Measurements from ENCODE around the gene SPHK2.
"Not testable (repeated sequence)": the region's sequence is repeated elsewhere in the genome, so short reads cannot be mapped to it uniquely, and the experiment has no call there.

The SPHK2 gene

DNA sequence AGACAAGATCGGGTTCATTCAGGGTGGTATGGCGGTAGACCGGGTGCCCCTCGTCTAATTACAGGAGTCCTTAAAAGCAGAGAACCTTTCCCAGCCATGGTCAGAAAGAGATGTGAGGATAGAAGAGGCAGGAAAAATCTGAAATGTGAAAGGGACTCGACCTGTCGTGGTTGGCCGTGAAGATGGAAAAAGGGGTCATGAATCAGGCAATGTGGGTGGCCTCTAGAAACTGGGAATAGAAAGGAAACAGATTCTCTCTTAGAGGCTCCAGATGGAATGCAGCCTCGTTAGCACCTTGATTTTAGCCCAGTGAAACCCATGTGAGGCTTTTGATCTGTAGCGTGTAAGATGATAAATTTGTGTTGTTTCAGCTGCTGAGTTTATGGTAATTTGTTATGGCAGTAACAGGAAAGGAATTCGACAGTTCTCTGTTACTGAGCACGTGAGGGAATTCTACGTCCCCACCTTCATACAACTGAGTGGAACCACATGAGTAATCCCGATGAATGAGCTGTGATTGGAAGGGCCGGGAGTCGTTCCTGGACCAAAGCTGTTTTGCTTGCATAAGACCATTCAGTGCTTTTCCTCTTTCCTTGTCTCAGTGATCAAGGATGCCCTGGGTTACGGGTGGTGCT is 37.7 kb downstream of the SPHK2 start:
- in situ Hi-C loops (cut with HindIII; ENCODE audit: low sequenced_read_pairs) = no loop called here

DNA sequence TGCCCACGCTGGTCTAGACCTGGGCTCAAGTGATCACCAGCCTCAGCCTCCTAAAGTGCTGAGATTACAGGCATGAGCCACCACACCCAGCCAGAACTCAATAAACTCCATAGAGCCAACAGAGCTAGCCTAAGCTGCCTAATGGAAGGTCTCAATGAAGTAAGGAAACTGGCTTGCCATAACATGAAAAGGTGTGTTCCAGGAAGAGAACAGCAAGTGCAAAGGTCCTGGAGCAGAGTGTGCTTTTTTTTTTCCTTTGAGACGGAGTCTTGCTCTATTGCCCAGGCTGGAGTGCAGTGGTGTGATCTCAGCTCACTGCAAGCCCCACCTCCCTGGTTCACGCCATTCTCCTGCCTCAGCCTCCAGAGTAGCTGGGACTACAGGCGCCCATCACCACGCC is 38.5 kb downstream of the SPHK2 start:
- in situ Hi-C loops (cut with HindIII; ENCODE audit: low sequenced_read_pairs) = not testable (repeated sequence)

DNA sequence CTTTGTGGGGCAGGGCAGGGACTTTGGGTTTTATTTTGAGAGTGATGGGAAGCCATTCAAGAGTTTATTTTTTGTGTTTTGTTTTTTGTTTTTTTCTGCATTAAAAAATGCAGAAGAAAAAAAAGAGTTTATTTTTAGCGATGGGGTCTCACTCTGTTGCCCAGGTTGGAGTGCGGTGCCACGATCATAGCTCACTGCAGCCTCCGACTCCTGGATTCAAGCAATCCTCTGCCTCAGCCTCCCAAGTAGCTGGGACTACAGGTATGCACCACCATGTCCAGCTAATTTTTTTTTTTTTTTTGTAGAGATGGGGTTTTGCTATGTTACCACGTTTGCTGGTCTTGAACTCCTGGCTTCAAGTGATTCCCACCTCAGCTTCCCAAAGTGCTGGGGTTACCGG is 39.2 kb downstream of the SPHK2 start:
- in situ Hi-C loops (cut with HindIII; ENCODE audit: low sequenced_read_pairs) = no loop called here

DNA sequence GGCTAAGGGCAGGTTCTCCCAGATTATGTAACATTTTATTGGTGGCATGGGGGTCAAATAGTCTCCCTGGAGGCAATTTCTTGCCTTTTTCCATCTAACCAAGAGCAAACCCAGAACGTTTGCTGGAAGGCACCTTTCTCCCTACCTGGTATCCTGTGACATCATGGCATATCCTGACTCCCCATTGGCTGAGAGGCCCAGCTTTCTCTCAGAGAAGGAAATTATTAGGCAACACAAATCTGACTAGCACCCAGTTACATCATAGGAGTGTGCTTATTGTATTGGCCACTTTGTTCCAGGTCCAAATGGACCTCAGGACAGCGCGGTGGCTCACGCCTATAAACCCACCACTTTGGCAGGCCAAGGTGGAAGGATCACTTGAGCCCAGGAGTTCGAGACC is 40.5 kb downstream of the SPHK2 start:
- in situ Hi-C loops (cut with HindIII; ENCODE audit: low sequenced_read_pairs) = no loop called here

DNA sequence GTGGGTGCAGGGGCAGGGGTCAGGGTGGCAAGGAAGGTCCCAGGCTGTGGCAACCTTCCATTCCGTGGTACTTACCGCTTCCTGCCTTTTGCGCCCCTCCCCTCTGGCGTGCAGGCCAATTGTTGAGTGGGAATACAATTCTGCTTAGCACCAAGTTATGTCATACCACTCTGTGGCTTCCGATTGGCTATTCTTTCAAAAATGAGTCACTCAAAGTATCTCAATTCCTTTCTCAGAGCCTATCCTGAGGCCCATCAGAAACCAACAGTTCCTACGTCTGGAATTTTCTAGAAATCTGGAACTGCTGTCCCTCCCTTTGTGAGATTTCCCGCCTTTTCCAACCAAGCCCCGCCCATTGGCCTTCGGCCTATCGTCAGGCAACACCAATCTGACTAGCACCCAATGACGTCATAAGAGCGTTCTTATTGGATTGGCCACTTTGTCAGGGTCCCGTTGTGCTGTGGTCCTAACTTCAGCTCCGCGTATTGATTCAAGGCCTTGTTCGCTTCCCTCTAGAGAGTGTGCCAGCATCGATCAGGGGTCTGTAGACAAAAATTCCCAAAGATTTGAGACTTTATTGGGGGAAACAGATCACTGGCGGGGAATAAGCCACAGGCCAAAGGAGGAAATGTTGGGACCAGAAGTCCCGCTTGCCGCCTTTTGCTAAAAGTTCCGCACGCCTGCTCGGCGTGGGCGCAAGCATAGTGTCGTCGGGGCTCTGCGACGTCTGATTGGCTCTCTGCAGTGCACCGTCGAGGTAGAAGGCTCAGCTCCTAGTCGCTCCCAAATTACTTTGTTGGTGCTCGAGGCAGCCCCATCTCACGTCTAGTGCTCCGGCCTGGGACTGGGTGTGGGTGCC is 41.8 kb downstream of the SPHK2 start:
- in situ Hi-C loops (cut with HindIII; ENCODE audit: low sequenced_read_pairs) = no loop called here

DNA sequence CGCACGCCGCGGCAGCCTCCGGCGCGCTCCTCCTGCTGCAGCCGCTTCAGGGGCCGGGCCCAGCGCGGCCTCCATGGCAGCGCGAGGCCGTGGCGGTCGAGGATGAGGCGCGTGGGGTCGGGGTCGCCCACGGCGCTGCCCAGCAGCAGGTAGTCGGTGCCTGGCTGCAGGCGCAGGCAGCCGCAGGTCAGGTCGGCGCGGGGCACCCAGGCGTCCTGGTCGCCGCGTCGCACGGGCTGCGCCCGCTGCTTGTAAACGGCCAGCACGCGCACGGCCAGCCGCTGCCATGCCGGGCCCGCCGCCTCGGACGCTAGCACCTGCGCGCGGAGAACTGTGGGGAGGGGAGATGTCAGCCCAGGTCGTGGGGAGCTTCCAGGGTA is 42.4 kb downstream of the SPHK2 start:
- in situ Hi-C loops (cut with HindIII; ENCODE audit: low sequenced_read_pairs) = no loop called here

DNA sequence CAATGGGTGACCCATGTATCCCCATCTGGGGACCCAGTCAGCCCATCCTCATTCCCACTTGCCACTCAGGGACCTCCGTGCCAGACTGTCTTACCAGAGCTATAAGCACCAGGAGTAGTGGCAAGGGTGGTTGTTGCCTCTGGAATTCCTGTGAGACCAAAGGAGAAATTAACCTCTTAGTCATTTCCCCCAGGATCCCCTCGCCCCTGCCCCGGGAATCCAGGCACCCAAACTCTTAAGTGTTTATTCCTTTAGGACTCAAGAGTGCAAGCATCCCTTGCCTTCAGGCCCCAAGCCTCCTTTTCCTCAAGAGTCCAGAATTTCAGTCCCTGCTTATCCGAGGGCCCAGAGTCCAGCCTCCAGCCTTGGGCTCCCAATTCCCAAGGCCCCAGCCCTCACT is 44.4 kb downstream of the SPHK2 start:
- in situ Hi-C loops (cut with HindIII; ENCODE audit: low sequenced_read_pairs) = no loop called here

DNA sequence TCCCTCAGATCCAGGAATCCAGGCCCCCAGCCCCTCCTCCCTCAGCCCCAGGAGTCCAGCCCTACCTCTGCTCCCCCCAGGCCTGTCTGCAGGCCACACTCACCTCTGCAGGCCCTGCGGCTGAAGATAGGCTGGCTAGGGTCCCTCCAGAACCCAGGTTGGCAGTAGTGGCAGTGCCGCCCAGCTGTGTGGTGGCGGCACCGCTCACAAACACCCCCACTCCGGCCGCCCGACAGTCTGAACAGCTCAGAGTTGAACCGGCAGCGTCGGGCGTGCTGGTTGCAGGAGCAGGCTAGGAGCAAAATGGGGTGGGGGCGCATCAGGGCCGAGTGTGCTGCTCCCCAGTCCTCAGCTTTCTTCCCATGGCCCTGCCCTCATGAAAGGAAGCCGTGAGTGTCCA is 45.2 kb downstream of the SPHK2 start:
- in situ Hi-C loops (cut with HindIII; ENCODE audit: low sequenced_read_pairs) = no loop called here

DNA sequence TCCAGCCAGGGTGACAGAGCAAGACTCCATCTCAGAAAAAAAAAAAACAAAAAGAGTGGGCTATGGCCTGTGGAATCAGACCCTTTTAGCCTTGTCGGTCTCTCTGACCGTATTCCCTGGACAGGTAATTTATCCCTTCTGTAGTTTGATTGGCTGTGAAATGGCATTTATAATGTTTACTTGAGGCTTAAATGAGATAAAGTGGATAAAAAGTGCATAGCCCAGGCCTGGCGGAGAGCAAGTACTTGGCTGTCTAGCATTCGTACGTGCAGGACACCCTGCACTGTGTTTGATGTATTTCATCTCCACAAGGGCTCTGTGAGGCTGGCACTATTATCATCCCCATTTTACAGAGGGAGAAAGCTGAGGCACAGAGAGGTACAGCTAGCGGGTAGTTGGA is 46.5 kb downstream of the SPHK2 start:
- in situ Hi-C loops (cut with HindIII; ENCODE audit: low sequenced_read_pairs) = no loop called here

DNA sequence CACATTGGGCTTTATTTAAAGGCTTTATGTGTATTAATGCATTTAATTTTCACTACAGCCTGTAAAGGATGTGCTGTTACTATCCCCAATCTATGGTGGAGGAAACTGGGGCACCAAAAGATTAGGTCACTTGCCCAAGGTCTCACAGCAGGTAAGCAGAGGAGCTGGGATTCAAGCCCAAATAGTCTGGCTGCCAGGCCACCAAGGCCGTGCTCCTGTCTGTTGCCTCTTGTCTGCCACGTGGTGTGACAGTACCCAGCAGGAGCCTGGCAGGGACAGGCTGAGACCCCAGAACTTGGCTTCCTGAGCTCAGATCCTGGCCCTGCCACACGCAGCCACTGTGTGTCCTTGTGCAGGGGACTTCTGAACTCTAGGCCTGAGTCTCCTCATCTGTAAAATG is 49.0 kb downstream of the SPHK2 start:
- in situ Hi-C loops (cut with HindIII; ENCODE audit: low sequenced_read_pairs) = no loop called here

DNA sequence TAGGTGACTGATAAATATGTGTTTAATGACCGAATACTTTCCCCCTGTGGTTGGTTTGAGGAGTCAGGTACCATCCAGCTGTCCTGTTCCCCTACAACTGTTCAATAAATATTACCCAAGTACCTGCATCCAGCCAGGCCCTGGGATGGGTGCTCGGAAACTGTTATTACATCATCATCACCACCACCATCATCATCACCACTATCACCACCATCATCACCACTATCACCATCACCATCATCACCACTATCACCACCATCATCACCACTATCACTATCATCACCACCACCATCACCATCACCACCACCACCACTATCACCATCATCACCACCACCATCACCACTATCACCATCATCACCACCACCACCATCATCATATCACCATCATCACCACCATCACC is 49.5 kb downstream of the SPHK2 start:
- in situ Hi-C loops (cut with HindIII; ENCODE audit: low sequenced_read_pairs) = no loop called here

DNA sequence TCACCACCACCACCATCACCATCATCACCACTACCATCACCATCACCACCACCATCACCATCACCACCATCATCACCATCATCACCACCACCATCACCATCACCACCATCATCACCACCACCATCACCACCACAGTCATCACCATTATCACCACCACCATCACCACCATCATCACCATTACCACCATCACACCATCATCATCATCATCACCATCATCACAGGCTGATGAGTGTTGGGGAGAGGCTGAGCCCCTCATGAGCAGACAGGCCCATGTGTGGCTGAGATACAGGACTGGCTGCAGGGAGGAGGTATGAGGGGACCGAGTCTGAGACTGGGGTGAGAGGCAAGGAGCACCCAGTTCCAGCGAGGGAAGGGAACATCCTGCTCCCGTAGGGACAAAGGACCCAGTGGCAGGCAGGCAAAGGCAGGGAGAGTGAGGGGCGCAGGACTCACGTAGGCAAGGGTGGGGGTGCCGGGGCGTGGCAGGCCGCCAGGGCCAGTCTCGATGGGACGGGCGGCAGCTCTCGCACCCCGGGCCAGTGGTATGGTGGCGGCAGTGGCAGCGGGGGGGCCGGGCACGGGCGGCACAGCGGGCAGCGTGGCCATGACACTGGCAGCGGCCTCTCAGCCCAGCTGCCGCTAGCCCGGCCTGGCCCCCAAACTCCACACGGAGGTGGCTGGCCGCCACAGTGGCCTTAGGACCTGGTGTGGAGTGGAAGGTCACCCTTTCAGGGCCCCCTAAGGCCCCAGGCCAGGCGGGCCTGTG is 50.8 kb downstream of the SPHK2 start:
- in situ Hi-C loops (cut with HindIII; ENCODE audit: low sequenced_read_pairs) = no loop called here

DNA sequence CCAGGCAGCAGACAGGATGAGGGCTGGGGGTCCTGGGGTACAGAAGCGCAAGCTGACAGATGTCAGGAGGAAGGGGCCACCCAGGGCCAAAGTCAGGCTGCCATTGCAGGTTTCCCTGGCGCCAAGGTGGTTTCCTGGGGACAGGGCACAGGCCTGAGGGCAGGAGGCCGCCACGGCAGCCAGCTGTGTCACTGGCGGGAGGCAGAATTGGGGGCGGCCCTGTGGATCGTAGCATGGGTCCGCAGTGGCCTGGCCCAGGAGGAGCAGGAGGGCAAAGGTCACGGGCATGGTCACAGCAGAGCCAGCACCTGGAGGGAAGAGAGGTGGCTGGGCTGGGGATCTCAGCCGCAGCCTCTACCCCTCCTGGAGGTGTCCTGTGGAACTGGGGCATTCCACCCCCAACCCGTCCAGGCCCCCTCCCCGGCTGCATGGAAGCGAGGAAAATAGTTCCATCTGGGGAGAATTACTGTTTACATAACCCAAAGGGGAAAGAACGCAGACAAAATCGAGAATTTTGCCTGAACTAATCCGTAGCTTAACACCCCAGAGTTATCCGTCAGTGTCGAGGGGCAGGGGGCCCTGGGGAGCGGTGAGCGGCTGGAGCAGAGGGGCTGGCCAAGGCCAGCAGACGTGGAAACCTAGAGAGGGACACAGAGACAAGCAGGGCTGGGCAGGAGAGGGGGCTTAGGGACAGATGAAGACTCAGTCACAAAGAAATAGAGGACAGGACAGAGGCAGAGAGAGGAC is 51.6 kb downstream of the SPHK2 start:
- in situ Hi-C loops (cut with HindIII; ENCODE audit: low sequenced_read_pairs) = no loop called here

DNA sequence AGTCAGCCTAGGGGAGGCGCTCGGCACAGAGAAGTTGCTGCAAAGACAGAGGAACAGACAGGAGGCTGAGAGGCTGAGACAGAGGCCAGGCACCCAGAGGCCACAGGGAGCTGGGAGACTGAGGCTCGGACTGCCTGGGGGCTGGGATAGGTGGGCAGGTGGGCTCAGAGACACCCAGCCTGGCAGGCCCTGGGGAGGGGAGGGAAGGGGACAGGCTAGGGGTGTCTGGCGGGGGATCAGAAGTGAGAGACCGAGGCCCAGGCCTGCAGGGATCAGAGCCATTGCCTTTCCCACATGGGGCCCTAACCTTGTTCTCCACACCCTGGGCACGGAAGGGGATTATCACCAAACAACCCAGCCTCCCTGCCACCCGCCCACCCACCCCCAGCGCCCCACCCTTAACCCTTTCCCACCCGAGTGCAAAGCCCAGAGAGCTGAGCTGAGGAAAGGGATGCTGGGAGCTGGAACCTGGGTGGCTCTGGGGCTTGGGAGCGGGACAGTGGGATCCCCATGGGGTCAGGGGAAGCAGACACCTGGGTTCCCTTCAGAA is 52.2 kb downstream of the SPHK2 start:
- in situ Hi-C loops (cut with HindIII; ENCODE audit: low sequenced_read_pairs) = no loop called here

DNA sequence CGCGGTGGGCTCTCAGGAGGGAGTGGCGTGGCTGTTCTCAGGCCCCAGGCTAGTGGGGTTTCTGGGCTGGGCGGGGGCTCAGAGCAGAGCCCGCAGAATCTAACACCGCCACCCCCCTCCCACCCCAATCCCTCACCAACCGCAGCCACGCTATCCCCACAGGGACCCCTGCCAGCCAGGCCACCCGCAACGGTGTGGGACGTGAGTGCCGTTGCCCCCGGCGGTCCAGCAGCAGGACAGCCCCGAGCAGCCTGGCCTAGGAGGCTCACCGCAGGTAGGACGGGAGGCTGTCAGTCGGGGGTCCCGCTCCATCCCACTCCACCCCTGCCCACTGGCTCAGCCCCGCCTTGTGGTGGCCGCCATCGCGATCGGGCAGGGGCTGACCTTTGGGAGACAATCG is 53.7 kb downstream of the SPHK2 start, which contains the start of gene NTN5:
Gene NTN5, minus strand, starts transcription at position 24 of the 400 bp plus-strand sequence. CDS start 2,031 bp downstream, outside the sequence.
- in situ Hi-C loops (cut with HindIII; ENCODE audit: low sequenced_read_pairs) = no loop called here

DNA sequence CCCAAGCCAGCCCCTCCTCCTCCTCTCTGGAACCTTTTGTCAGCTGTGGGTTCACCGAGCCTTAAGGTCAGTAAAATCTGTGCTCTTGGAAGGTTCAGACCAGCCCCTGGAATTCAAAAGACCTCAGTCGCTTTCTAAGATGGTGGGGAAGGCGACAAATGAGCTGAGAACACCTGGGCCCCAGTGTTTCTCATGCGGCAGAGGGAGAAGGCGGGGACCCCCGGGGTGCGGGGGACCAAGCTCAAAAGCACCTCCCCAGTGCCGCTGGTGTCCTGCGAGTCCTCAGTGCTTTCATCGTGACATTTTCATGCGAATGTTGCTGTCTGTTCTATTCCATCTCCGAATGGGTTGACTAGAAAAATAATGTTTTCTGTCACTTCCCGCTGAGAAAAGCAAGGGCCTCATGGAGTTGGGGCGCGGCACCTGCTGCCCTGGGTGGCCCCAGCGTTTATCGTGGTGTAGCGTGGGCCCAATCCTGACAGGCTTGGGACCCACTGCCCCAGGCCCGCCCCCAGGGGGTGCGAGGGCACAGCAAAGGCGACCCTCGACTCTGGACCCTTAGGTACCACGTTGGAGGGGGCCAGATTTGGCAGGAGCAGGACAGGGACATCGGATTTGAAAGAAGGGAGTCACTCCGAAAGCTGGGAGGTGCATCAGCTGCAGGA is 54.3 kb downstream of the SPHK2 start:
- in situ Hi-C loops (cut with HindIII; ENCODE audit: low sequenced_read_pairs) = no loop called here

DNA sequence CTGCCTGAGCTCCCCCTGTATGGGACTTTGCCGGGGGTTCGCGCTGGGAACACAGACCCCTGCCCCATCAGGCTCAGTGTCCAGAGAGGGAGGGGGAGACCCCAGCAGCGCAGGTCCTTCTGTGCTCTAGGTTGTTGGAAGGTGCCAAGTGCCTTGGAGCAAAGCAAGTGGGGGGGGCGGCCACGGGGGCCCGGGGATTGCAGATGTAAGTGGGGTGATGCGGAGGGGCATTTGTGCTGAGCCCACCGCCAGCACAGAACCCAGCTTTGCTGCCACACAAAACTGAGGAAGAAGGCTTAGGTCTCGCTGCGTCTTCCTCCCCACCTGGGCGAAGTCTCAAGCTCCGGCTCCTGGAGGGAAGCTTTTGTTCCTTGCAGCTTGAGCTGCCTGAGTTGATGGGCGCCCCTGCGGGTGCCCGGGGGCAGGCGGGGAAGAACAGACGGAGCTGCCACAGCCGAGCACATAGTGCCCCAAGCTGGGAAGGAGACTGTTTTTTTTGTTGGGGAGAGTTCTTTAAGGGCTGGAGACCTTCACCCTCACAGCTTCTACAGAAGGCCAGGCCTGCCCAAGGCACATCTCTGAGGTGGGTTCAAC is 55.0 kb downstream of the SPHK2 start:
- in situ Hi-C loops (cut with HindIII; ENCODE audit: low sequenced_read_pairs) = no loop called here

DNA sequence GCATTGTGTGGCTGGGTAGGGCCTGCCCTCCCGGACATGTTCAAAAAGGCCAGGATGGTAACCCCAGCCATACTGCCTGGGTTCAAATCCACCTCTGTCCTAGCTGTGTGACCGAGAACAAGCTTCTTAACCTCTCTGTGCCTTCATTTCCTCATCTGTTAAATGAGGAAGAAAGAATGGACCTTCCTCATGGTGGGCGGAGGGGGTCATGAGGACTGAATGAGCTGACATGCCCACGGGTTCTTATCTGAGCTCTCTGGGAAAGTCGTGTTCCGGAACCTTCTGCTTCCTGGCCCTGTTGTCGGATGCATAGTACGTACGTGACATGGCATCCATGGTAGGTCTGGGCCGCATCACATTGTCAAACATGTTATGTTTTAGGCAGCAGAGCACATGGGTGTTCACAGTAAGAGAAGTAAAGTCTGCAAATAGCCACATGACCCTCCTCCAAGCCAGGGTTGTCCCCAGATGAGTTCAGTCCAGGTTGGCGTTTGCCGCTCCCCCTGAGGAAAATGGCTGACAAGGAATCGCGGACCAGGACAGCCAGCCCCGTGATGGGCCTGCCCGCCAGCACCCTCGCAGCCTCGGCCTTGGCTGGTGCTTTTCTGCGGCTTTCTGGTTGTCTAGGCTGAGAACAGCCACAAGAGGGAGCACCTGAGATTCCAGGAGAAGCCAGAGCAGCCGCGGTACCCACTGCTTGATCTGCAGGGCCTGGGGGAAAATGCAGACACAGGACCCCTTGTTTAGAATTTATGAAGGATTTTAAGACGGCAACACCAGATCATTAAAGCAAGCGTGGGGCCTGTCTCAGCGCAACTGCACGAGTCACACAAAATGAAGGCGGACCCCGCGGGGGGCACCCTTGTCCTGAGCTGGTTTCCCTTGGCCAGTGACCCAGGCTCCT is 55.9 kb downstream of the SPHK2 start:
- in situ Hi-C loops (cut with HindIII; ENCODE audit: low sequenced_read_pairs) = no loop called here

DNA sequence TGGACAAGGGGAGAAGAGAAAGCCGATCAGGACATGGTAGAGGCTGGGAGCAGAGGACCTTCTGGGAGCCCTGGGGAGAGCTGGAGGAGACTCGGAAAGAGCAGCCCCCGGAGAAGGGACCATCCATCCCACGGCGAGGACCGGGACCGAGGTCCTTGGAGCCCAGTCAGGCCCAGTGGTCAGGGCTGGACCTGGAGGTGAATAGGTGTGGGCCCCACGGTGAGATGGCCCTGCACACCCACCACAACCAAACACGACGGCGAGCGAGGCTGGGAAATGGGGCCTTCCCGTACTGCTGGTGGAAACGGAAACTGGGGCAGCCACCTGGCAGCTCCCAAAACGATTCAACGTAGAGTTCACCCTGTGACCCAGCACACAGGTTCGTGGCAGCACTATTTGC is 57.2 kb downstream of the SPHK2 start:
- in situ Hi-C loops (cut with HindIII; ENCODE audit: low sequenced_read_pairs) = no loop called here

Measured in DLD1 (cell line).